IPS-18a (cell line): ENCODE results near the gene SEC61G.
A peak's percentile ranks its signal among the peaks of the same experiment; 100 is the strongest.

Experiments
- H3K27ac ChIP-seq: one replicate; pipeline ENCODE4 v1.5.1; 2013; ENCODE audit warnings: low read length
- H3K27me3 ChIP-seq: one replicate; pipeline ENCODE4 v1.6.1; 2013; ENCODE audit warnings: mild to moderate bottlenecking, low read length; ENCODE audit not compliant: control insufficient read depth, insufficient read depth
- H3K36me3 ChIP-seq: one replicate; pipeline ENCODE4 v1.6.1; 2013; ENCODE audit warnings: low read depth, low read length; ENCODE audit not compliant: control insufficient read depth
- H3K4me1 ChIP-seq: one replicate; pipeline ENCODE4 v1.6.1; 2013; ENCODE audit warnings: low read depth, low read length; ENCODE audit not compliant: control insufficient read depth
- H3K4me3 ChIP-seq: one replicate; pipeline ENCODE4 v1.5.1; 2013; ENCODE audit warnings: low read length
- H3K9ac ChIP-seq: one replicate; pipeline ENCODE4 v1.6.1; 2013; ENCODE audit warnings: mild to moderate bottlenecking, low read length, moderate library complexity
- H3K9me3 ChIP-seq: one replicate; pipeline ENCODE4 v1.6.1; 2013; ENCODE audit warnings: low read depth, low read length; ENCODE audit not compliant: control insufficient read depth

Gene SEC61G

DNA sequence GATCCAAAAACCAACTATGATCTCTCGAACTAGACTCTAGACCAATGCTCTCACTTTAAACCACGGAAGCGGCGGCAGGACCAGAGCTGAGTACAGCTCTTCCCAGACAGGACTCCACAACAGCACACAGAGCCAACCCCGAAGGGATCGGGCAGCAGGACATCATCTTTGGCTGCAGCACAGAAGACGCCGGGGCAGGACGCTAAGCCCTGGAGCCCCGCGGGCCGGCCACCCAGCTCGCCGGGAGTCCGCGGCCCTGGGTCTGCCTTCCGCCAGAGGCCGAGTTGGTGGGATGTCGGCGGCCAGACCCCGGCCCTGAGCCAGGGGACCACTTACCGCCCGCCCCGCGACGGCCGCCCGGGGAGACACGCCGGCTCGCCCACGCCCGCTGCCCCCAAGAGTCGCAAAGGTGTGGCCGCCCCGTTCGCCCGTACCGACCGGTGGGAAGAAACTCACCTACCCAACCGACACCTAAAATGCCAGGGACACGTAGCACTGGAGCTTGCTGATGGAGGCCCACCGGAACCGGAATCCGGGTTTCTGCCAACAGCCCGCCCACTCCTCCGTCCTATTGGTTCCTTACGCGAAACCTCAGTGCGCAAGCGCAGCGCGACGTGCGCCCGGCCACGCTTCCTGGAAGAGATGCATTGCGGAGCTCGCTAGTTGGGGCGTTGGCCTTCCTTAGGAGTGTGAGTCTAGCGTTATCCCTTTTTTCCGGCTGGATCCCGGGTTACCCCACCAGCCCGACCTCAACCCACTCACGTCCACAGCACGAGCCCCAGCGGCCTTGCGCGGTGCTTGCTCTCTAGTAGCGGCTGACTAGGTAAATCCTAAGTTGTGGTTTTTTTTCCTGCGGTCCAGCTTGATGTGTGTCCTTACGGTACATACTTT lies at the start of gene SEC61G:
Gene SEC61G, minus strand, starts transcription at position 510 of the 891 bp plus-strand sequence. CDS start 1,623 bp downstream, outside the sequence.
- Histone ChIP-seq H3K9me3 (no peaks in the 10 kb centered on the region), H3K36me3 (peaks cover 17% of the 10 kb centered on the region), H3K4me1 (peaks cover 8% of the 10 kb centered on the region), H3K9ac (peak within 1 kb of the TSS; percentile 81), H3K27ac (peak within 1 kb of the TSS; percentile 7), H3K4me3 (peak within 1 kb of the TSS; percentile 96), H3K27me3 (no peaks in the 10 kb centered on the region)

GRCh38 chr7:54802841-54803240 lies 43.8 kb upstream of the SEC61G start:
- H3K4me3 ChIP-seq, result no peak overlapping the region
- no peaks in the 10 kb centered on the region for H3K36me3 ChIP-seq
- no peaks in the 10 kb centered on the region for H3K9me3 ChIP-seq
- H3K9ac ChIP-seq, result no peak overlapping the region
- no peaks in the 10 kb centered on the region for H3K4me1 ChIP-seq
- no peaks in the 10 kb centered on the region for H3K27me3 ChIP-seq
- H3K27ac ChIP-seq, result no peak overlapping the region

- H3K36me3 ChIP-seq, result no peaks in the 10 kb centered on the region
- no peaks in the 10 kb centered on the region for H3K9me3 ChIP-seq
- H3K4me3 ChIP-seq, result no peak overlapping the region
- H3K27ac ChIP-seq, result no peak overlapping the region
- H3K4me1 ChIP-seq, result no peaks in the 10 kb centered on the region
- H3K9ac ChIP-seq, result no peak overlapping the region
- H3K27me3 ChIP-seq, result no peaks in the 10 kb centered on the region
These were observed 43.1 kb upstream of the SEC61G start for GRCh38 chr7:54802114-54802513.

- no peaks in the 10 kb centered on the region for H3K4me1 ChIP-seq
- no peaks in the 10 kb centered on the region for H3K9me3 ChIP-seq
- no peaks in the 10 kb centered on the region for H3K36me3 ChIP-seq
- no peak overlapping the region for H3K27ac ChIP-seq
- no peak overlapping the region for H3K9ac ChIP-seq
- H3K4me3 ChIP-seq, result no peak overlapping the region
- H3K27me3 ChIP-seq, result no peaks in the 10 kb centered on the region
These were observed 40.8 kb upstream of the SEC61G start for GRCh38 chr7:54799792-54800191.

DNA sequence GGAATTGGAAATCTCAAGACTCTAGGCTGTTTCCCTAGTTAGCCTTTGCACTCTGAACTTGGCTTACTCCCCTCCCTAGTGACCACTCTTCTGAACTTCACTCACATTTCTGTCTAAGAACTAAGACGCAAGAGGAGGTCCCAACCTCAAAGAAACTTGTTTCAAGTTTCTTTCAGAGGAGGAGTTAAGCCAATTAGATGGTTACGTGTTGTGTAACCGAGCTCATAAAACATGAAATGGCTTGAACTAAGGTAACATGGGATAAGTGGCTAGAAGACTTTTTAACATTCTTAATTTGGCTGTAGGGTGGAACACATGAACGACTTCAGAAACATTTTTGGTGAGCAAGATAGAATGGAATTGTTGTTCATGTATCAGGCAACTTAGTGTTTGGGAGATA lies 39.5 kb upstream of the SEC61G start:
- no peak overlapping the region for H3K9ac ChIP-seq
- H3K9me3 ChIP-seq, result no peaks in the 10 kb centered on the region
- no peaks in the 10 kb centered on the region for H3K27me3 ChIP-seq
- no peak overlapping the region for H3K4me3 ChIP-seq
- H3K36me3 ChIP-seq, result no peaks in the 10 kb centered on the region
- no peak overlapping the region for H3K27ac ChIP-seq
- no peaks in the 10 kb centered on the region for H3K4me1 ChIP-seq

GRCh38 chr7:54796853-54797252 lies 37.8 kb upstream of the SEC61G start:
- no peaks in the 10 kb centered on the region for H3K27me3 ChIP-seq
- H3K9ac ChIP-seq, result no peak overlapping the region
- H3K36me3 ChIP-seq, result no peaks in the 10 kb centered on the region
- H3K4me3 ChIP-seq, result no peak overlapping the region
- no peaks in the 10 kb centered on the region for H3K9me3 ChIP-seq
- no peaks in the 10 kb centered on the region for H3K4me1 ChIP-seq
- no peak overlapping the region for H3K27ac ChIP-seq

GRCh38 chr7:54796150-54796549 lies 37.1 kb upstream of the SEC61G start:
- Histone ChIP-seq H3K36me3 (no peaks in the 10 kb centered on the region), H3K9ac (no peak overlapping the region), H3K27ac (no peak overlapping the region), H3K4me3 (no peak overlapping the region), H3K9me3 (no peaks in the 10 kb centered on the region), H3K4me1 (no peaks in the 10 kb centered on the region), H3K27me3 (no peaks in the 10 kb centered on the region)

- no peak overlapping the region for H3K27ac ChIP-seq
- no peaks in the 10 kb centered on the region for H3K9me3 ChIP-seq
- no peak overlapping the region for H3K9ac ChIP-seq
- H3K4me3 ChIP-seq, result no peak overlapping the region
- no peaks in the 10 kb centered on the region for H3K4me1 ChIP-seq
- peaks cover 6% of the 10 kb centered on the region for H3K27me3 ChIP-seq
- no peaks in the 10 kb centered on the region for H3K36me3 ChIP-seq
These were observed 33.4 kb upstream of the SEC61G start for GRCh38 chr7:54792383-54792782.

- Histone ChIP-seq H3K27ac (no peak overlapping the region), H3K4me3 (no peak overlapping the region), H3K36me3 (no peaks in the 10 kb centered on the region), H3K27me3 (peaks cover 6% of the 10 kb centered on the region), H3K9ac (no peak overlapping the region), H3K4me1 (no peaks in the 10 kb centered on the region), H3K9me3 (no peaks in the 10 kb centered on the region)
These were observed 29.7 kb upstream of the SEC61G start for GRCh38 chr7:54788664-54789063.

DNA sequence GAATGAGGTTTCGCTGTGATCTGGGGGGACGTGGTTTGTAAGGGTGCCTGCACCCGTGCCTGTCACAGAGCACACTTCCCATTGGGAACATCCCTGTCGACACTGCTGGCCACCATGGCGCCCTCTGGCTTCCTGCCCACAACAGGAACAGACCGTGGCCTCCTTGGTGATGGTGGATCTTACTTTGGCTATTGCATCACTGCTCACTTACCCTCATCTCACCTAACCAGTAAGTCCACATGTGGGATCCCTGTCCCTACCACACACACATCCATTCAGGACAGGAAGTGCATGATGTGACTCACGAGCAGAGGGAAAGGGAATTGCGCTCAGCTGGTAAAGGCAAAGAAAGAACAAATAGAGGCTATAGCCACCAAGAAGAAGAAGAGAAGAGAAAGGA lies 26.2 kb upstream of the SEC61G start:
- H3K9ac ChIP-seq, result no peak overlapping the region
- no peak overlapping the region for H3K4me3 ChIP-seq
- H3K4me1 ChIP-seq, result peaks cover 17% of the 10 kb centered on the region
- H3K27me3 ChIP-seq, result peaks cover 6% of the 10 kb centered on the region
- H3K9me3 ChIP-seq, result no peaks in the 10 kb centered on the region
- no peak overlapping the region for H3K27ac ChIP-seq
- no peaks in the 10 kb centered on the region for H3K36me3 ChIP-seq

DNA sequence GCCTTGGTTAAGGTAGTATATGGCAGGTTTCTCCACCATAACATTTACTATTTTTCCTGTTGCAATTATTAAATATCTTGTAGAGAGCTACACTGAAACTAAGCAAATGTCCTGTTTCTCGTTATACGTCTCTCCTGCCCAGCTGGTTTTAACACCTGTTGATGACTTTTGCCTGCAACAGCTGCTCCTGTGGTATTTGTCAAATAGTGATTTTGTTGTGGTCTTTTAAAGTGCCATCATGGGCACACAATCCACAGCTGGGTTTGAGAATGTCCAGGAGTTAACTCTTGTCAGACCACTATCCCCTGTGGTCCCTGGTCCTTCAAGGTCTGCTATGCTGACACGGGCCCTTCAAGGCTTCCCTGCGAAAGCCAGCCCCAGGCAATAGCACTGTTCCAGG lies 24.9 kb upstream of the SEC61G start:
- Histone ChIP-seq H3K36me3 (no peaks in the 10 kb centered on the region), H3K4me3 (no peak overlapping the region), H3K9ac (no peak overlapping the region), H3K4me1 (peaks cover 17% of the 10 kb centered on the region), H3K9me3 (no peaks in the 10 kb centered on the region), H3K27me3 (peaks cover 2% of the 10 kb centered on the region), H3K27ac (no peak overlapping the region)

GRCh38 chr7:54782829-54783228 lies 23.8 kb upstream of the SEC61G start:
- no peaks in the 10 kb centered on the region for H3K9me3 ChIP-seq
- H3K36me3 ChIP-seq, result no peaks in the 10 kb centered on the region
- H3K27ac ChIP-seq, result no peak overlapping the region
- H3K4me1 ChIP-seq, result peaks cover 17% of the 10 kb centered on the region
- H3K9ac ChIP-seq, result no peak overlapping the region
- H3K27me3 ChIP-seq, result no peaks in the 10 kb centered on the region
- H3K4me3 ChIP-seq, result no peak overlapping the region
